Vagina (tissue), 2 donors: ENCODE results near the gene CRMP1. TPM values are rescaled to one million over a fixed set of nuclear protein-coding genes. Genes with fewer than 3 reads are reported as not detected.

ENCODE experiments used
- DNase-seq, 2 donors: peaks; one replicate each; pipeline ENCODE4 v3.0.0-alpha.2; 2017; ENCODE audit errors: extremely low spot score in 2 of 2
- H3K27ac ChIP-seq: fragments of 200-600 bp; sonication (generic); one replicate; pipeline ENCODE4 v1.5.1; 2019
- H3K27me3 ChIP-seq: fragments of 200-600 bp; sonication (generic); one replicate; pipeline ENCODE4 v1.5.1; 2019
- H3K36me3 ChIP-seq, 2 donors: fragments of 200-600 bp; sonication (generic); one replicate each; pipeline ENCODE4 v1.5.1; 2017 to 2019
- H3K4me1 ChIP-seq: fragments of 200-600 bp; sonication (generic); one replicate; pipeline ENCODE4 v1.5.1; 2019
- H3K4me3 ChIP-seq, 2 donors: fragments of 200-600 bp; sonication (generic); 1 replicate in 1 of 2; 2 replicates in 1 of 2; pipeline ENCODE4 v1.5.1; 2016 to 2019
- H3K9me3 ChIP-seq: fragments of 200-600 bp; sonication (generic); one replicate; pipeline ENCODE4 v1.5.1; 2019
- POLR2A ChIP-seq, 2 donors: fragments of 450-650 bp; IDR thresholded peaks; one replicate each; pipeline ENCODE4 v1.6.1; 2017; ENCODE audit warnings: antibody characterized with exemption in 2 of 2, mild to moderate bottlenecking in 2 of 2, moderate library complexity in 2 of 2
- POLR2AphosphoS5 ChIP-seq, 2 donors: sonication (generic); formaldehyde crosslinking; IDR thresholded peaks; one replicate each; pipeline ENCODE4 v1.9.0; 2017; ENCODE audit warnings: antibody characterized with exemption in 2 of 2, mild to moderate bottlenecking in 2 of 2, low read depth in 1 of 2; ENCODE audit not compliant: insufficient read depth in 1 of 2
- intact Hi-C: fragments of 100-400 bp; cut with DNase I; formaldehyde crosslinking; loops from one replicate; pipeline ENCODE4 v1.15.1; 2023
- total RNA-seq: library from RNA; depleted of rRNA; stranded (reverse); fragments of >200 nt; gene quantifications from one replicate; pipeline ENCODE4 v1.2.3, GENCODE V29; 2016
- TF ChIP-seq, protein P1 (sequence below), 3 experiments: fragments of 450-650 bp in 2 of 3; fragments of 200-600 bp in 1 of 3; sonication (generic) in 1 of 3; IDR thresholded peaks; one replicate each; pipeline ENCODE4 v1.5.1; 2017 to 2019; ENCODE audit warnings: antibody characterized with exemption in 3 of 3, mild to moderate bottlenecking in 2 of 3, moderate library complexity in 2 of 3

CRMP1 gene
- total RNA-seq, 1 donor from 2014 or later = 3.4 TPM

DNA sequence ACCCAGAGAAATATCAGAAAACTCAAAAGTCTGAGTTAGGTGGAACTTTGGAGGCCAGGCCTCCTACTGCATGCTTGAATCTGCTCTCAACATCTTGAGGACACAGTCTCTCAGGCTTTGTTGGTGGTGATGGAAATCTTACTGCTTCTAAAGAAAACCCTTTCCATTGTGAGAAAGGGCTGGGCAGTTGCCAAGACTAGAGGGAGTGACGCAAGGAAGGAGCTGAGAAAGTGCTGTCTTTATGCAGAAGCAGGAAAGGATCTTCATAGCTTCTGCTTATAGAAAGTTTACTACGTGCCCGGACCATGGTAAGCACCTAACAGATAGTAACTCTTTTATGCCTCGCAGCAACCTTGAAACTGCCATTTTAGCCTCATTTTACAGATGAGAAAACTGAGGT lies 2.4 kb upstream of the CRMP1 start:
- Histone ChIP-seq H3K27me3 (peaks cover 13% of the 10 kb centered on the region), H3K9me3 (no peaks in the 10 kb centered on the region), H3K27ac (no peak overlapping the region), H3K4me1 (peaks cover 5% of the 10 kb centered on the region), H3K36me3 (no peaks in the 10 kb centered on the region), H3K4me3 (no peak overlapping the region)
- intact Hi-C loops = no loop called here
- TF ChIP-seq POLR2AphosphoS5 (IDR thresholded peaks at IDR 0.05; ENCODE audit: insufficient read depth in 1 of 2, low read depth in 1 of 2) (no peak), POLR2A (IDR thresholded peaks at IDR 0.05) (no peak)
- TF ChIP-seq, protein P1, sequence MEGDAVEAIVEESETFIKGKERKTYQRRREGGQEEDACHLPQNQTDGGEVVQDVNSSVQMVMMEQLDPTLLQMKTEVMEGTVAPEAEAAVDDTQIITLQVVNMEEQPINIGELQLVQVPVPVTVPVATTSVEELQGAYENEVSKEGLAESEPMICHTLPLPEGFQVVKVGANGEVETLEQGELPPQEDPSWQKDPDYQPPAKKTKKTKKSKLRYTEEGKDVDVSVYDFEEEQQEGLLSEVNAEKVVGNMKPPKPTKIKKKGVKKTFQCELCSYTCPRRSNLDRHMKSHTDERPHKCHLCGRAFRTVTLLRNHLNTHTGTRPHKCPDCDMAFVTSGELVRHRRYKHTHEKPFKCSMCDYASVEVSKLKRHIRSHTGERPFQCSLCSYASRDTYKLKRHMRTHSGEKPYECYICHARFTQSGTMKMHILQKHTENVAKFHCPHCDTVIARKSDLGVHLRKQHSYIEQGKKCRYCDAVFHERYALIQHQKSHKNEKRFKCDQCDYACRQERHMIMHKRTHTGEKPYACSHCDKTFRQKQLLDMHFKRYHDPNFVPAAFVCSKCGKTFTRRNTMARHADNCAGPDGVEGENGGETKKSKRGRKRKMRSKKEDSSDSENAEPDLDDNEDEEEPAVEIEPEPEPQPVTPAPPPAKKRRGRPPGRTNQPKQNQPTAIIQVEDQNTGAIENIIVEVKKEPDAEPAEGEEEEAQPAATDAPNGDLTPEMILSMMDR (IDR thresholded peaks at IDR 0.05) = no peak
- no peak for DNase-seq

DNA sequence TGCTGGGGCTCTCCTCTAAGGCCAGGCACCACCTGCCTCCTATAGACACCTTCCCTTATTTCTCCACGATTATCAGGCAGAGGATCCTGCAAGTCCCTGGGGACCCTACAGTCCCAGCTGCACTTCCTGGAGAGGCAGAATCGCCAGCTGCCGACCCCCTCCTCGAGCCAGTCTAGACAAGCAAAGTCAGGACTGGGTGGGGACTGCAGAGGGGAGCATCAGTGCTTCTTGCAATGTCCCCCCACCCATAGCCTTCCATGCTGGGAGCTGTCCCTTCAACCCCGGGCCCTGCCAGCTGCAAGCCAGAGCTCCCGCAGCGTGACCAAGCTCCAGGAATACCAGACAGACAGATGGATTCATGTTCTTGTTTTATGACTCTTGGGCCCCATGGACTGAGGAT lies 1.4 kb upstream of the CRMP1 start:
- intact Hi-C loops = no loop called here
- peaks cover 16% of the 10 kb centered on the region for H3K27me3 ChIP-seq
- H3K4me3 ChIP-seq = no peak overlapping the region

DNA sequence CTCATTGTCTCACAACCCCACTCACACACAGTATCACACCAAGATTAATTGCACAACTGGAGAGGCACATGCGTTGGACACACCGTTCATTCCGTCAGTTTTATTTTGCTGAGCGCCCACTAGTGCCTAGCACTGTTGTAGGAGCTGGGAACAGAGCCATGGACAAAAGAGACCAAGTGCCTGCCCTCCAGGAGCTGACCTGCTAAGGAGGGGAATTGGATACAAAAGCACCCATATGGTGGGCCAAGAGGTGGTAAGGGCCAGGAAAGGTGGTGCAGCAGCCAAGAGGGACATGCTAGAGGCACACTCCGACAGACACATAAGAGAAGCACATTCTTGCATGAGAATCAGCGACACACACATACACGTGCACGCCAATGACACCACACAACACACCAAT lies 705 bp upstream of the CRMP1 start:
- DNase-seq = no peak
- TF ChIP-seq POLR2A (IDR thresholded peaks at IDR 0.05) (no peak), POLR2AphosphoS5 (IDR thresholded peaks at IDR 0.05; ENCODE audit: insufficient read depth in 1 of 2, low read depth in 1 of 2) (no peak)
- TF ChIP-seq, protein P1 (IDR thresholded peaks at IDR 0.05) = no peak
- Histone ChIP-seq H3K4me1 (peaks cover 14% of the 10 kb centered on the region), H3K9me3 (no peaks in the 10 kb centered on the region), H3K27me3 (peaks cover 16% of the 10 kb centered on the region), H3K4me3 (peak overlapping the region in 1 of 2 donors; percentile 16), H3K27ac (no peak overlapping the region), H3K36me3 (no peaks in the 10 kb centered on the region)
- intact Hi-C loops = no loop called here

More for the DNA sequence above, 1.4 kb upstream of the CRMP1 start:
- H3K36me3 ChIP-seq = no peaks in the 10 kb centered on the region
- no peak for TF ChIP-seq POLR2AphosphoS5 (IDR thresholded peaks at IDR 0.05; ENCODE audit: insufficient read depth in 1 of 2, low read depth in 1 of 2)
- no peak for TF ChIP-seq POLR2A (IDR thresholded peaks at IDR 0.05)
- TF ChIP-seq, protein P1 (IDR thresholded peaks at IDR 0.05) = no peak
- no peaks in the 10 kb centered on the region for H3K9me3 ChIP-seq
- H3K4me1 ChIP-seq = peaks cover 10% of the 10 kb centered on the region
- no peak overlapping the region for H3K27ac ChIP-seq
- no peak for DNase-seq

DNA sequence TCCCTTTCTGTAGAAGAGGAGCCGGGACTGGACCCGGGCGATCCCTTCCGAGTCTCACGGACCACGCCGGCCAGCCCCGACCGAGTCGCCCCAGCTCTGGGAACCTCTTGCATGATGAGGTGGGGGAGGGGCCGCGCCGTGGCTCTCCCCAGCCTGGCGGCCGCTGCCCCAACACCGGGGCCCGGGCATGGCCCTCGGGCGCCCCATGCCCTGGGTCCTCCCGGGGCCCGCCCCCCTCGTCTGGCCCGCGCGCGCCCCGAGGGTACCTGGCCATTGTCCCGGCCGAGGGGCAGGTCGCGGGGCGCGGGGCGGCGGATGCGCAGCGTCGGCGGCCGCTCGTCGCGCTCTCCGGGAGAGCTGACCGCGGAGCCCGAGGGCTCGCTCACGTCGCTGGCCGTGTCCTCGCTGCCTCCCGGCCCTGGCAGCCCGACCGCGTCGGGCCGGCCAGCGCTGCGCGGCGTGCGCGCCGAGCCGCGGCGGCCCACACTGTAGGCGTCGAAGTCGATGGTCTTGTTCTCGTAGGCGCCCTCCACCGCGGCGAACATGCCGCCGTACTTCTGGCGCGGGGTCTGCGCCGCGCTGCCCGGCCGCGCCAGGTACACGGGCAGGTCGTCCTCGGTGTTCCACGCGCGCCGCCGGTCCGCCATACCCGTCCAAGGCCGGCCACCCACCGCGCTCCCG lies 423 bp downstream of the CRMP1 start:
- intact Hi-C loops = no loop called here
- no peaks in the 10 kb centered on the region for H3K9me3 ChIP-seq
- TF ChIP-seq POLR2A (IDR thresholded peaks at IDR 0.05) (no peak), POLR2AphosphoS5 (IDR thresholded peaks at IDR 0.05; ENCODE audit: insufficient read depth in 1 of 2, low read depth in 1 of 2) (no peak)
- TF ChIP-seq, protein P1 (IDR thresholded peaks at IDR 0.05) = no peak
- H3K4me1 ChIP-seq = peaks cover 25% of the 10 kb centered on the region
- H3K27ac ChIP-seq = no peak overlapping the region
- H3K36me3 ChIP-seq = no peaks in the 10 kb centered on the region
- DNase-seq = no peak
- H3K4me3 ChIP-seq = peak overlapping the region in 1 of 2 donors; percentile 30
- H3K27me3 ChIP-seq = peaks cover 16% of the 10 kb centered on the region

DNA sequence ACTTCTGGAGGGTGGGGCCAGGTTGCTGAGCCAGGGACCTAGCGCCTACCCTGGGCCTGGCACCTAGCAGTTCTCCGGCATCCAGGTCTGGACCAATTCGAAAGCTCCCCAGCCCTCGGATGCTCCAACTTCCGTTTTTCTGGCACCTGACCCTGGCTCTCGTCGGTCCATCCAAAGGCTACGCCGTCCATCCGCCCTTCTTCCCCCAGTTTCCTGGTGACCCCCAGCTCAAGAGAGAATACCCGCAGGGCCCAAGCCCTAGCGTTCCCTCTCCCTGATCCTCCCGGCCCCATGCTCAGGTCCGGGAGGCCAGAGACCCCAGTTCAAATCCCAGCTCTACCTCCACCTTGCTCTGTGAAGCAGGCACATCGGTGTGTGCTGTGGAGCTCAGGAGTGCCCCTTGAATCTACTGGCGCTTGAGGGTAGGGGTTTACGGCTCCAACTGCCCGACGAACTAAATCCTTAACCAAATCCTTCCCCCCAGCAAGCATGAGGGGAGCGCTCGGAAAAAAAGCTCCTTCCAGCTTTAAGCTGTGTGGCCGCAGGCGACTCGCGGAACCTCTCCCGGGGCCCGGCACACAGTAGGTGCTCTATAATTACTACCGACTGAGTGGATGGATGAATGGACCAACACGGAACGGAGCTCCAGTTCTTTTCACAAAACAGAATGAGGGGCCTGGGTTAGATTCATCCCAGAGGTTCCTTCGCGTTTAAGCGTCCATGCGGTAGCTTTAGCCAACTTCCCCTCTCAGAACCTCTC lies 1.1 kb downstream of the CRMP1 start:
- TF ChIP-seq POLR2A (IDR thresholded peaks at IDR 0.05) = no peak
- intact Hi-C loops = no loop called here
- Histone ChIP-seq H3K9me3 (no peaks in the 10 kb centered on the region), H3K4me3 (peak overlapping the region in 1 of 2 donors; percentile 30), H3K27me3 (peaks cover 16% of the 10 kb centered on the region), H3K27ac (no peak overlapping the region), H3K36me3 (no peaks in the 10 kb centered on the region), H3K4me1 (peaks cover 32% of the 10 kb centered on the region)
- DNase-seq = no peak
